MG63 (cell line): Measurements from ENCODE around the gene GPATCH2L. TPM values are rescaled to one million over a fixed set of nuclear protein-coding genes. Genes with fewer than 3 reads are reported as not detected.

Experiments
- DNase-seq: peaks from one replicate; pipeline ENCODE4 v3.0.0-alpha.2; 2020
- H3K27me3 ChIP-seq: fragments of 250-450 bp; sonication (Bioruptor Pico); 2 replicates; pipeline ENCODE4 v1.5.1; 2020; ENCODE audit warnings: mild to moderate bottlenecking, moderate library complexity
- H3K36me3 ChIP-seq: fragments of 250-450 bp; sonication (Bioruptor Pico); 2 replicates; pipeline ENCODE4 v1.5.1; 2020; ENCODE audit warnings: mild to moderate bottlenecking, moderate library complexity
- H3K4me3 ChIP-seq: fragments of 250-450 bp; sonication (Bioruptor Pico); 2 replicates; pipeline ENCODE4 v1.5.1; 2020; ENCODE audit warnings: mild to moderate bottlenecking, moderate library complexity
- H3K9me3 ChIP-seq: fragments of 250-450 bp; sonication (Bioruptor Pico); 2 replicates; pipeline ENCODE4 v1.5.1; 2020; ENCODE audit warnings: mild to moderate bottlenecking, moderate library complexity
- total RNA-seq: library from RNA; depleted of rRNA; stranded (reverse); fragments of >200 nt; shearing (Covaris generic); gene quantifications from 2 replicates; pipeline ENCODE4 v1.2.3, GENCODE V29; 2014; ENCODE audit warnings: low replicate concordance; rRNA removed

Gene GPATCH2L
- total RNA-seq, 1 experiment from 2014 or later: 17.5 TPM

GRCh38 chr14:76259029-76259735 is 107.5 kb downstream of the GPATCH2L start:
- Histone ChIP-seq H3K9me3 (no peaks in the 10 kb centered on the region), H3K36me3 (no peaks in the 10 kb centered on the region), H3K4me3 (no peak overlapping the region), H3K27me3 (no peaks in the 10 kb centered on the region)
- DNase-seq: no peak

- Histone ChIP-seq H3K9me3 (no peaks in the 10 kb centered on the region), H3K4me3 (no peak overlapping the region), H3K27me3 (no peaks in the 10 kb centered on the region), H3K36me3 (no peaks in the 10 kb centered on the region)
- DNase-seq: no peak
These were observed 109.0 kb downstream of the GPATCH2L start for GRCh38 chr14:76260749-76261148.

GRCh38 chr14:76261371-76261811 is 109.7 kb downstream of the GPATCH2L start:
- Histone ChIP-seq H3K9me3 (no peaks in the 10 kb centered on the region), H3K36me3 (no peaks in the 10 kb centered on the region), H3K27me3 (no peaks in the 10 kb centered on the region), H3K4me3 (no peak overlapping the region)
- DNase-seq: no peak

GRCh38 chr14:76262641-76263040 is 110.9 kb downstream of the GPATCH2L start:
- H3K4me3 ChIP-seq: no peak overlapping the region
- no peaks in the 10 kb centered on the region for H3K9me3 ChIP-seq
- no peak for DNase-seq
- H3K36me3 ChIP-seq: no peaks in the 10 kb centered on the region
- no peaks in the 10 kb centered on the region for H3K27me3 ChIP-seq

Other genes with a start within 250 kb of the GPATCH2L start
- gene TGFB3, start 169.9 kb upstream of the GPATCH2L start, total RNA-seq: 0.56 and 7.4 TPM in 2 replicates
- gene IFT43, start 166.2 kb upstream of the GPATCH2L start, total RNA-seq: 12.2 and 54.9 TPM in 2 replicates
- 0.03 TPM in 1 of 2 replicates, not detected in the other for gene ESRRB, start 224.2 kb downstream of the GPATCH2L start, total RNA-seq